ENCODE results near the gene SLC15A3.

Gene SLC15A3

GRCh38 chr11:60897496-60897895 lies 54.5 kb downstream of the SLC15A3 start:
- H3K9ac ChIP-seq (ENCODE audit: low read length): no peak overlapping the region
- peaks cover 84% of the 10 kb centered on the region for H3K36me3 ChIP-seq (replicated peaks; ENCODE audit: low read depth, low read length)
- no peaks in the 10 kb centered on the region for H3K9me3 ChIP-seq (ENCODE audit: insufficient read depth, low read length)
- 0 out of 2 replicates have a peak, but pooled peaks cover under 1% of the 10 kb centered on the region for H4K20me1 ChIP-seq (ENCODE audit: insufficient read depth, low read length)
- H3K4me3 ChIP-seq (ENCODE audit: low read length): no peak overlapping the region
- H3K4me1 ChIP-seq (ENCODE audit: low read length): no peaks in the 10 kb centered on the region
- H3K27me3 ChIP-seq (ENCODE audit: low read depth, low read length): no peaks in the 10 kb centered on the region
- H3K79me2 ChIP-seq (ENCODE audit: low read length): peaks cover 12% of the 10 kb centered on the region
- no peak for TF ChIP-seq CTCF (IDR thresholded peaks at IDR 0.05; ENCODE audit: low read depth, low read length)
- no peak for TF ChIP-seq EZH2phosphoT487 (IDR thresholded peaks at IDR 0.05; ENCODE audit: low read depth)
- no peak overlapping the region for H3K4me2 ChIP-seq (ENCODE audit: low read length)
- no peak overlapping the region for H3K27ac ChIP-seq (ENCODE audit: low read length)
- H2AFZ ChIP-seq (ENCODE audit: low read depth, low read length): no peak overlapping the region

- TF ChIP-seq CTCF (IDR thresholded peaks at IDR 0.05; ENCODE audit: low read depth, low read length) (no peak), EZH2phosphoT487 (IDR thresholded peaks at IDR 0.05; ENCODE audit: low read depth) (no peak)
- no peak overlapping the region for H3K9ac ChIP-seq (ENCODE audit: low read length)
- no peak overlapping the region for H3K4me3 ChIP-seq (ENCODE audit: low read length)
- no peak overlapping the region for H2AFZ ChIP-seq (ENCODE audit: low read depth, low read length)
- peaks cover 8% of the 10 kb centered on the region; the same call in 1 of the 2 replicates for H3K79me2 ChIP-seq (ENCODE audit: low read length)
- H3K27ac ChIP-seq (ENCODE audit: low read length): no peak overlapping the region
- no peaks in the 10 kb centered on the region for H3K27me3 ChIP-seq (ENCODE audit: low read depth, low read length)
- H3K36me3 ChIP-seq (replicated peaks; ENCODE audit: low read depth, low read length): peaks cover 82% of the 10 kb centered on the region
- H4K20me1 ChIP-seq (ENCODE audit: insufficient read depth, low read length): no peaks in the 10 kb centered on the region
- H3K4me1 ChIP-seq (ENCODE audit: low read length): no peaks in the 10 kb centered on the region
- H3K9me3 ChIP-seq (ENCODE audit: insufficient read depth, low read length): no peaks in the 10 kb centered on the region
- H3K4me2 ChIP-seq (ENCODE audit: low read length): no peak overlapping the region
These were observed 56.3 kb downstream of the SLC15A3 start for GRCh38 chr11:60895687-60896086.

- Histone ChIP-seq H3K4me1 (ENCODE audit: low read length) (no peaks in the 10 kb centered on the region), H3K36me3 (replicated peaks; ENCODE audit: low read depth, low read length) (peaks cover 52% of the 10 kb centered on the region), H2AFZ (ENCODE audit: low read depth, low read length) (no peak overlapping the region), H3K4me2 (ENCODE audit: low read length) (no peak overlapping the region), H3K9me3 (ENCODE audit: insufficient read depth, low read length) (no peaks in the 10 kb centered on the region), H3K79me2 (ENCODE audit: low read length) (no peaks in the 10 kb centered on the region), H3K9ac (ENCODE audit: low read length) (no peak overlapping the region), H3K27ac (ENCODE audit: low read length) (no peak overlapping the region), H3K4me3 (ENCODE audit: low read length) (no peak overlapping the region), H4K20me1 (ENCODE audit: insufficient read depth, low read length) (no peaks in the 10 kb centered on the region), H3K27me3 (ENCODE audit: low read depth, low read length) (no peaks in the 10 kb centered on the region)
- TF ChIP-seq EZH2phosphoT487 (IDR thresholded peaks at IDR 0.05; ENCODE audit: low read depth) (no peak), CTCF (IDR thresholded peaks at IDR 0.05; ENCODE audit: low read depth, low read length) (no peak)
These were observed 60.8 kb downstream of the SLC15A3 start for GRCh38 chr11:60891103-60891741.

- Histone ChIP-seq H3K79me2 (ENCODE audit: low read length) (no peaks in the 10 kb centered on the region), H3K4me2 (ENCODE audit: low read length) (no peak overlapping the region), H3K4me1 (ENCODE audit: low read length) (no peaks in the 10 kb centered on the region), H3K9ac (ENCODE audit: low read length) (no peak overlapping the region), H3K4me3 (ENCODE audit: low read length) (no peak overlapping the region), H3K27me3 (ENCODE audit: low read depth, low read length) (no peaks in the 10 kb centered on the region), H4K20me1 (ENCODE audit: insufficient read depth, low read length) (no peaks in the 10 kb centered on the region), H3K27ac (ENCODE audit: low read length) (no peak overlapping the region), H2AFZ (ENCODE audit: low read depth, low read length) (no peak overlapping the region), H3K36me3 (replicated peaks; ENCODE audit: low read depth, low read length) (peaks cover 47% of the 10 kb centered on the region), H3K9me3 (ENCODE audit: insufficient read depth, low read length) (no peaks in the 10 kb centered on the region)
- TF ChIP-seq CTCF (IDR thresholded peaks at IDR 0.05; ENCODE audit: low read depth, low read length) (no peak), EZH2phosphoT487 (IDR thresholded peaks at IDR 0.05; ENCODE audit: low read depth) (no peak)
These were observed 61.3 kb downstream of the SLC15A3 start for GRCh38 chr11:60890696-60891095.
